GM19043 (cell line): Measurements from ENCODE around the gene ANKHD1.
"Not testable (repeated sequence)": the region's sequence is repeated elsewhere in the genome, so short reads cannot be mapped to it uniquely, and the experiment has no call there.

Experiments used
- ATAC-seq: cut with Tn5 transposase; IDR thresholded peaks from one replicate; pipeline ENCODE4 v1.9.1; 2021; ENCODE audit warnings: low read depth; ENCODE audit not compliant: unreplicated experiment

ANKHD1 gene

GRCh38 chr5:140418862-140419520 lies 17.4 kb downstream of the ANKHD1 start:
- no peak for ATAC-seq

- no peak for ATAC-seq
These were observed 18.6 kb downstream of the ANKHD1 start for GRCh38 chr5:140420226-140420570.

DNA sequence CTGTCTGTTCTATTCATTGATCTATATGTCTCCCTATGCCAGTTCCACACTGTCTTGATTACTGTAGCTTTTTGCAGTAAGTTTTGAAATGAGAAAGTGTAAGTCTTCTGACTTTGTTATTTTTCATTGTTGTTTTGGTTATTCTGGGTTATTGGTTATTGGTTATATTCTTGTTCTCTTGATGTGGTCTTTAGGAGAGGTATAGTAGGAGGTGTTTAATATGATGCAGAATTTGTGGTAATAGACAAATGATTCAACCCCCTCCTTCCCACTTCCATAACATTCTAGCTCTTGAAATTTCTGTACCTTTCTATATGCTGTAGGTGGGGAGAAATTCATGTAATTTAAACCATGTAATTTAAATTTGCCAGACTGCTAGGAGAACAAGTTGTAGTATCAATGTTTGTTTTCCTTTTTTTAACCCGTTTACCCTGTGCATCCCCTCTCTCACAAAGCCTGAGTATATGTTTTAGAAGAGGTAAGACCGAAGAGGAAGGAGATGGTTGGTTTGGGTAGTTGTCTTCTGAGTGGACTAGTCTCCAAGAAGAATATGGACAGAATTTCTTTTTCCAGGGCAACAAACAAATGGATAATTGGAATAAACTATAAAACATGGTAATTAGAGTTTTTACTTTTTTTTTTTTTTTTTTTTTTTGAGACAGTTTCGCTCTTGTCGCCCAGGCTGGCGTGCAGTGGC lies 19.2 kb downstream of the ANKHD1 start:
- ATAC-seq: no peak

- ATAC-seq: not testable (repeated sequence)
These were observed 19.7 kb downstream of the ANKHD1 start for GRCh38 chr5:140421375-140421774.

DNA sequence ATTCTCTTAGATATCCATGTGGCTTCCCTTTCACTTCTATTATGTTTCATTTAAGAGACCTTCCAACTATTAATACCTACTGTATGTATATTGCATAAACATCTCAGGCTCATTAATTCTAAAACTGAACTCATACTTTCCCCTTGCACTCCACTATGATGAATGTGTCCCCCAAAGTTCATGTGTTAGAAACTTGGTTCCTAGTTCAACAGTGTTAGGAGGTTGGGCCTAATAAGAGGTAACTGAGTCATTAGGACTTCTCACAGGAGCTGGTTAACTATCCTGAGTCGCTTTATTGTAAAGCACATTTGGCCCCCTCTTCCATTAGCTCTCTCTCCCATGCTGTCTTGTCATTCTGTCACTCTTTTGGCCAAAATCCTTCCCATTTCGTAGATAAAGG lies 22.0 kb downstream of the ANKHD1 start:
- no peak for ATAC-seq

DNA sequence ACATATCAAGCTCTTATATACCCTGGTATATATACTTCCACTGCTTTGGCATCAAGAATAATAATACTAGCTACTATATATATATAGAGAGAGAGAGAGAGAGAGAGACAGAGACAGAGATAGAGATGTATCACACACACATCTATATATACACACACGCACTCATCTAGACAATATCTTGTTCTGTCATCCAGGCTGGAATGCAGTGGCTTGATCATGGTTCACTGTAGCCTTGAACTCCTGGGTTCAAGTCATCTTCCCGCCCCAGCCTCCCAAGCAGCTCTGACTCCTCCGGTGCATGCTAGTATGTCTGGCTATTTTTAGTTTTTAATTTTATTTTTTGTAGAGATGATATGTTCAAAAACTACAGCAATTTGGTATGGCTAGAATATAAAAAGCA lies 22.5 kb downstream of the ANKHD1 start:
- no peak for ATAC-seq

- not testable (repeated sequence) for ATAC-seq
These were observed 26.1 kb downstream of the ANKHD1 start for GRCh38 chr5:140427726-140428125.

- ATAC-seq: no peak
These were observed 28.1 kb downstream of the ANKHD1 start for GRCh38 chr5:140429724-140430123.

GRCh38 chr5:140432212-140432611 lies 30.6 kb downstream of the ANKHD1 start:
- no peak for ATAC-seq

DNA sequence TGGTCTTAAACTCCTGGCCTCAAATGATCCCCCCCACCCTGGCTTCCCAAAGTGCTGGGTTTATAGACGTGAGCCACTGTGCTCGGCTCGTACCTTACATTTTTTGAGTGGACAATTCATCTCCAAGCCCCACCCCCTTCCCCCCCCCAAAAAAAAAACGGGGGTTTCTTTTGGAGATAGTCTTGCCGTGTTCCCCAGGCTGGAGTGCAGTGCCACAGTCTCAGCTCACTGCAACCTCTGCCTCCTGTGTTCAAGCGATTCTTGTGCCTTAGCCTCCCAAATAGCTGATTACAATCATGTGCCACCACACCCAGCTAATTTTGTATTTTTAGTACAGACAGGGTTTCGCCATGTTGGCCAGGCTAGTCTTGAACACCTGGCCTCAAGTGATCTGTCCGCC lies 31.3 kb downstream of the ANKHD1 start:
- no peak for ATAC-seq

DNA sequence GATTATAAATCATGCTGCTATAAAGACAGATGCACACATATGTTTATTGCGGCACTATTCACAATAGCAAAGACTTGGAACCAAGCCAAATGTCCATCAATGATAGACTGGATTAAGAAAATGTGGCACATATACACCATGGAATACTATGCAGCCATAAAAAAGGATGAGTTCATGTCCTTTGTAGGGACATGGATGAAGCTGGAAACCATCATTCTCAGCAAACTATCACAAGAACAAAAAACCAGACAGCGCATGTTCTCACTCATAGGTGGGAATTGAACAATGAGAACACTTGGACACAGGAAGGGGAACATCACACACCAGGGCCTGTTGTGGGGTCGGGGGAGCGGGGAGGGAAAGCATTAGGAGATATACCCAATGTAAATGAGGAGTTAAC lies 55.7 kb downstream of the ANKHD1 start:
- ATAC-seq: not testable (repeated sequence)

GRCh38 chr5:140466981-140467742 lies 65.5 kb downstream of the ANKHD1 start:
- ATAC-seq: no peak

DNA sequence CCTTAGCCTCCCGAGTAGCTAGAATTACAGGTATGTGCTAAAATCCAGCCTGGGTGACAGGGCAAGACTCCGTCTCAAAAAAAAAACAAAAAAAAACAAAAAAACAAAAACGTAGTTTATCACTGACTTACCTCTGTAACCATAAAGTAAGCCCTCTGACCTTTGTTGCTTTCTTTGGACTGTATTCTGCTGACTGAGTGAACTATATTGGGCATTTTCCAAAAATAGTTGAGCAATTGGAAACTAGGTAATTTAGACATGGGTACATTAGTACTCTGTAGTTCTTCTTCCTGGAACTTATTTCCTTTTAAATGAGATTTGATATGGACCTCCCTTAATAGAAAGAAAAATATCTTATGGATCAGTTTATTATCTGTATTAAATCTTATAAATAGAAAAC lies 66.6 kb downstream of the ANKHD1 start:
- ATAC-seq: no peak

DNA sequence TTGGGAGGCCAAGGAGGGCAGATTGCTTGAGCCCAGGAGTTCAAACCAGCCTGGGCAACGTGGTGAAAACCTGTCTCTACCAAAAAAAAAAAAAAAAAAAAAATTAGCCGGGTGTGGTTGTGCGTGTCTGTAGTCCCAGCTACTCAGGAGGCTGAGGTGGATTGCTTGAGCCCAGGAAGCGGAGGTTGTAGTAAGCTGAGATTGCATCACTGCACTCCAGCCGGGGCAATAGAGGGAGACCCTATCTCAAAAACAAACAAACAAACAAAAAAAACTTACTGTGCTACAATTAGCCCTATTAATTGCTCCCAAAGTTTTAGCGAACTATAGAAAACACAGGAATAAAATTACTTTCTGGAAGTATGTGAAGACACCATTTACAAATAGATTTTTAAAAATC lies 67.6 kb downstream of the ANKHD1 start:
- ATAC-seq: no peak

GRCh38 chr5:140480310-140481014 lies 78.8 kb downstream of the ANKHD1 start:
- ATAC-seq: no peak

GRCh38 chr5:140481758-140482157 lies 80.1 kb downstream of the ANKHD1 start:
- no peak for ATAC-seq

DNA sequence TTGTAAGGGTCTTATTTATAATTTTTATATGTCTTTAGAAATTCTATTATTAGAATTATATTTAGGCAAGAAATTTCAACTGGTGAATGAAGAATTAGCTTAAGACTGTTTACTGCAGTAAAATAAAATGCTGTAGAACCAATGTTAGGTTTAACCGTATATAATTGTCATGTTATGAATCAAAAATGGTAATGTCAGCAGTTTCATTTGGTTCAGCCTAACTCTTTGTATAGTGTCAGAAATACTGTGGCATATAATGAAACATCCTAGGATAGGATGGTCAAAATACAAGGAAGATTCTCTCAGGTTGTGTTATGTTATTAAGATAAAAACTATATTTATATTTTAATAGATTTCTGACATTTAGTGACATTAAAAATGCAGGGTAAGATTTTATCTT lies 81.4 kb downstream of the ANKHD1 start:
- ATAC-seq: no peak

- not testable (repeated sequence) for ATAC-seq
These were observed 86.5 kb downstream of the ANKHD1 start for GRCh38 chr5:140488141-140488540.

DNA sequence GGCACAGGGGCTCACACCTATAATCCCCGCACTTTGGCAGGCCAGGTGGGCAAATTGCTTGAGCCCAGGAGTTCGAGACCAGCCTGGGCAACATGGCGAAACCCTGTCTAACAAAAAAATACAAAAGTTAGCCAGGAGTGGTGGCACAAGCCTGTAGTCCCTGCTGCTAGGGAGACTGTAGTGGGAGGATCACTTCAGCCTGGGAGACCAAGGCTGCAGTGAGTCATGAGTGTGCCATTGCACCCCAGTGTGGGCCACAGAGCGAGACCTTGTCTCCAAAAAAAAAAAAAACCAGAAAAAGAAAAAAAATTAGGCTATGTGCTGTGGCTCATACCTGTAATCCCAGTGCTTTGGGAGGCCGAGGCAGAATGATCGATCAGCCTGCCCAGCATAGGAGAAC lies 87.3 kb downstream of the ANKHD1 start:
- ATAC-seq: no peak

GRCh38 chr5:140497897-140498296 lies 96.3 kb downstream of the ANKHD1 start:
- no peak for ATAC-seq

DNA sequence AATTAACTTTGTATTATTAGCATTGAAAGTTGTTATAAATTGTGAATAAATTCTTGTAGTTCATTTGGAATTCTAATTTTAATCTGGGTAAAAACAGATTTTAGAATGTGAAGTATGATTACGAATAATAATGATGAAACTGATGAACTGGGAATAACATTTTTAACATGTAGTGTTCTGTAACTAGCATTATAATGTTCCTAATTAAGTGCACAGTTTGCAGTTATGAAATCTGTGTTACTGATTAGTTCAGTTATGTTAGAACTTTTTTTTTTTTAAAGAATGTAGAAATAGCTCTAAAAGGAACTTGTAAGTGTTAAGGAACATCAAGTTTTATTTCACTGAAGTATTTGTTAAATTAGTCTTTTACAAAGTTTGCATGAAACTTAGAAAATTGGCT lies 97.0 kb downstream of the ANKHD1 start:
- ATAC-seq: no peak
